GM11168 (cell line): Measurements from ENCODE around the gene DNAH5.

Source experiments
- in situ Hi-C: fragments of 300-500 bp; cut with MboI; formaldehyde crosslinking; loops from one replicate; pipeline ENCODE4 v1.12.0; 2022; ENCODE audit warnings: low sequenced_read_pairs; ENCODE audit not compliant: unreplicated experiment

The DNAH5 gene

GRCh38 chr5:13944560-13945199 lies at the start of gene DNAH5:
TSS of gene DNAH5 (minus strand) at chr5:13944688. CDS start at chr5:13944438, 250 bp downstream.
- in situ Hi-C loops: no loop called here

GRCh38 chr5:13993926-13994325 lies 49.4 kb upstream of the DNAH5 start:
- in situ Hi-C loops: loop anchor here (25.0 kb wide), 3 partner anchors 268 to 643 kb away; no protein-coding TSS in a partner anchor

DNA sequence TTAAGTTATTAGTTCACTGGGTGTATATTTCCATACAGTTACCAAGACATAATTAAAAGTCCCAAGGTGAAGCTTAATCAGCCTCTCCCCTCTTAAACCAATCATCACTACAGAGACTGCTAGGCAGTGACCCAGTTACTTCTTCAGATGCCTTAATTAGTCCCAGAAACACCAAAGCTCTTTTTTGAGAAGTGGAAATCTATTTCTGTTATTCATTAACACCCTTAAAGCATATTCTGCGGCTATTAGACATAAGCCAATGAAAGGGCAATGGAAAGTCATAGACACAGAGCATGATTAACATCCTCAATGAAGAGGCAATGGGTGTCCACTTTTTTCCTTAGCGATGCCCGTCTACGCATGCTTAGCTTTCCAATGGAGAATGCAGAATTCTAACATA lies 48.3 kb upstream of the DNAH5 start:
- in situ Hi-C loops: loop anchor here (25.0 kb wide), 3 partner anchors 270 to 645 kb away; no protein-coding TSS in a partner anchor

GRCh38 chr5:13991365-13991764 lies 46.9 kb upstream of the DNAH5 start:
- in situ Hi-C loops: loop anchor here (25.0 kb wide), 3 partner anchors 271 to 646 kb away; no protein-coding TSS in a partner anchor

DNA sequence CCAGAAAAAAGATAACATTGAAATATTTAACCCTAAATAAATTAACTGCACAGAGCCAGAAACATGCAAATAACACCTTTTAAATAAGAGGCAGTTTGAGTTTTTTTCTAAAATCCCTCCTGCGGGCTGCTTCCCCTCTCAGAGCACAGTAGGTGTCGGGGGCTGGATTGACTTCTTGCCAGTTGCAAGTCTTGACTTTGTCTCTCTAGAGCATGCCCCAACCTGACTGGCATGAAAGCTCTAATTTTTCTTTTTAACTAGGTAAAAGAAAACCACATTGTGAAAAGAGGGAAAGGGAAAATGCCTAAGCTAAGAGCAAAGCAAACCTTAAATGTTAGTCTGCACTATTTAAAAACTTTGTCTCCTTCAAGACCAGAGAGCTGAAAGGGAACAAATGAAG lies 46.4 kb upstream of the DNAH5 start:
- in situ Hi-C loops: loop anchor here (25.0 kb wide), 3 partner anchors 271 to 646 kb away; no protein-coding TSS in a partner anchor

GRCh38 chr5:13989832-13990231 lies 45.3 kb upstream of the DNAH5 start:
- in situ Hi-C loops: loop anchor here (25.0 kb wide), 3 partner anchors 272 to 647 kb away; no protein-coding TSS in a partner anchor

GRCh38 chr5:13987843-13988464 lies 43.5 kb upstream of the DNAH5 start:
- in situ Hi-C loops: loop anchor here (25.0 kb wide), 3 partner anchors 274 to 649 kb away; no protein-coding TSS in a partner anchor

- in situ Hi-C loops: loop anchor here (25.0 kb wide), 3 partner anchors 276 to 651 kb away; no protein-coding TSS in a partner anchor
These were observed 41.4 kb upstream of the DNAH5 start for GRCh38 chr5:13985731-13986418.

DNA sequence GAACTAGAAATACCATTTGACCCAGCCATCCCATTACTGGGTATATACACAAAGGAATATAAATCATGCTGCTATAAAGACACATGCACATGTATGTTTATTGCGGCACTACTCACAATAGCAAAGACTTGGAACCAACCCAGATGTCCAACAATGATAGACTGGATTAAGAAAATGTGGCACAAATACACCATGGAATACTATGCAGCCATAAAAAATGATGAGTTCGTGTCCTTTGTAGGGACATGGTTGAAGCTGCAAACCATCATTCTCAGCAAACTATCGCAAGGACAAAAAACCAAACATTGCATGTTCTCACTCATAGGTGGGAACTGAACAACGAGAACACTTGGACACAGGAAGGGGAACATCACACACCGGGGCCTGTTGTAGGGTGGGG lies 40.4 kb upstream of the DNAH5 start:
- in situ Hi-C loops: loop anchor here (25.0 kb wide), 3 partner anchors 277 to 652 kb away; no protein-coding TSS in a partner anchor

- in situ Hi-C loops: loop anchor here (25.0 kb wide), 3 partner anchors 285 to 660 kb away; no protein-coding TSS in a partner anchor
These were observed 32.7 kb upstream of the DNAH5 start for GRCh38 chr5:13976867-13977830.

GRCh38 chr5:13976223-13976622 lies 31.7 kb upstream of the DNAH5 start:
- in situ Hi-C loops: loop anchor here (25.0 kb wide), 3 partner anchors 286 to 661 kb away; no protein-coding TSS in a partner anchor

GRCh38 chr5:13975246-13975645 lies 30.8 kb upstream of the DNAH5 start:
- in situ Hi-C loops: loop anchor here (25.0 kb wide), 3 partner anchors 287 to 662 kb away; no protein-coding TSS in a partner anchor

DNA sequence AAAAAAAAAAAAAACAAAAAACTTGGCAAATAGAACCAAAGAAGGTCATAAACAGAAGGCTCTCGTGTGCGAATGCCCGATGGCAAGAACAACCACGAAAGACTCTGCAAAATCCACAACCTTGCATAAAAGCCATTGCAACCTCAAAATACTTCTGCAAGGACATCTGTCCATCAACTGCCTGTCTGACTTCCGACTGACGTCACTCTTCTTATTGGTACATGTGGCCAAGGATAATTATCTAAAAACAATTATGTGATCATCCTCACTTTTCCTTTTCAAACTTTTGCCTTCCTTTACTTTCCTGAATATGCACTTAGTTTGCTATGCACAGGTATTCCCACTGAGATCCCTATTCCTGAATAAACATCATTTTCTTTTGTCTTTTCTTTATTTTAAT lies 29.2 kb upstream of the DNAH5 start:
- in situ Hi-C loops: no loop called here

DNA sequence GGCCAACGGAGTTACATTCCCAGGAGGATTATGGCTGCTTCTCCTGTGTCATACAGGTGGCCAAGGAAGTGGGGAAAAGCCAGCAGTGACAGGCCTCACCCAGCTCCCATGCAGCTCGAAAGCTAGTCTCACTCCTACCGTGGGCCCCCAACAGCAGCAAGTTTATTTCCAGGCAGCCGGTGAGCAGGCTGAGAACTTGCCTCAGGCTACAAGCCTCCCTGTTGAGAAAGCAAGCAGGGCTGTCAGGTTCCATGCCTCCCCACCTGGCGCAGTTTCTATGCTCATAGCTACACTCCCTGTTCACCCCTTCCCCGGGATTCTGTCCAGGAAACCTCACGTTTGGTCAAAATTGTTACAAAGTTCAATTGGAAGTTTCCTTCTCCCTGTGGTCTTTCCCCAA lies 27.5 kb upstream of the DNAH5 start:
- in situ Hi-C loops: no loop called here

DNA sequence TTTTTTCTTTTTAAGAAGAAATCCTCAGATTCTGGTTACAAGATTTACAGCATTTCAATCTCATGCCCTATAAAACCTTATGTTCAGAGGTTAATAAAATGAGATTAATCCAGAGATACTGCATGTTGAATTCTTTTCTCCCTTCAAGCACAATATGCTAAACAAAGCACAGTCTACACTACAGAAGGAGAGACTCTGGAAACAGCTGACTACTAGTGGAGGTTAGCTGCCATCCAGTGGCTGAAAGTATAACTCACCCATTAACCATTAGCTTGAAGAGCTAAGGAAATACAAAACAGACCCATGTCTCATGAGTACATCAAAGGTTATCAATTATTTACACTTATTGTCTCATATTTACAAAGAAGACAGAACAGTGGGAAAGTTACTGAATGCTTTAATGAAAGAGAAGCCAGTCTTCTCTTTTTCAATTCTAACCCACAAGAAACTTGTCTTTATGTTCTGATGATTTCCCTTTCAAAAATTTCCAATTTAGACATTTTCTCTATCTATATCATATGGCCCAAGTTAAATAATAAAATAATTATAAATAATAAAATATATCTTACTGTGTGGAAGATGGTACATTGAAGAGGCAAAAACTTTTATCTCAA lies 12.7 kb upstream of the DNAH5 start:
- in situ Hi-C loops: no loop called here

DNA sequence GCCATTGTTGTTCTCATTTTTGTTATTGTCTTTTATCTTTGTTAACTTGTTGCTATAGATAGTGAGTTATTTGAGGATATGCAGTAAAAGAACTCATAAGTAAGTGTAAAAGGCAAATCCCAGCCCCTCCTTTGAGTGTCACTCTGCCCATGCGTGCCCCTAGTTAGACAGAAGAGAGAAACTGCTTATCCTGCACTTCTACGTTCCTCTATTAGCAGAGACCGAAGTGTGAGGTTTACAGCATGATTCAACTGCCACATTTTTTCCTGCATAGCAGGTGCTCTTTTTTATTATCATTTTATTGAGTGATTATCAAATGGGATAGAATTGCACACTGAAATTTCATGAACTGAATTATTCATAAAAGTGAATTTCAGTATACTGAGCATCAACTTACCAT lies 12.0 kb upstream of the DNAH5 start:
- in situ Hi-C loops: no loop called here

- in situ Hi-C loops: no loop called here
These were observed 11.4 kb upstream of the DNAH5 start for GRCh38 chr5:13955896-13956295.

DNA sequence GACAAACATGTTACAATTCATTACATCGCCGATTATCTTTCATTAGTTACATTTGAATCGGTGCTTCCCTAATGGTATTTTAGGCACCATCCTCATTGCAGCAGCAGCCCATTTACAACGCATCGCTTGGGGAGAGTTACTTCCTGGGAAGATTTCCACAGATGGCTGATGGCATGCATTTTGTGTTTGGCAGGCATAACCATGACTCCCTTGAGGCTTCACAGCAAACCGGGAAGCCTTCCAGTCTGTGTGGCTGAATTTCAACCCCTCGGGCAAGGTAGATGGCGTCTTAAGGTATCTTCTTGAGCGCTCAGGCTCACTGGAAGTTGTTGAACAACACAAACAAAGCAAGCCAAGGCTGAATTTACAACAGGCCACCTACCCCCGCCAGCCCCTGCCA lies 1.6 kb upstream of the DNAH5 start:
- in situ Hi-C loops: no loop called here

DNA sequence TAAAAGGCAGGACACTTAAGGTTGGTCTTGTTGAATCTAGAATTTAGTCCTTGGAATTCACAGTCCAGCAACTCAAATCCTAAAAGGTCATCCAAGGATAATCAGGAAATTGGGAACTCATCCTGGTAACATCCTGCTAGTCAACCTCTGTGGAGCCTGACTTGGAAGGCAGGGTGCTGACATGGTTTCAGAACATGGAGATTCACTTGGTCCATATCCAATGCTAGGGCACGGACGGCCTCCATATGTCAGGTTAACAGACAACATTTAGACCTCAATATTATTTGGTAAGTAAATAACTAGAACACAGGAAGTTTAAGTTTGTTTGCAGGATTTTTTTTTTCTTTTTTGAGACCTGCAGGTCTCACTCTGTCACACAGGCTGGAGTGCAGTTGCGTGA lies 783 bp upstream of the DNAH5 start:
- in situ Hi-C loops: no loop called here
